ENCODE results near the gene PPP1R1A. TPM values are rescaled to one million over a fixed set of nuclear protein-coding genes. Genes with fewer than 3 reads are reported as not detected.

The PPP1R1A gene
- total RNA-seq, 1 donor from 2014 or later, result 10.8 TPM

DNA sequence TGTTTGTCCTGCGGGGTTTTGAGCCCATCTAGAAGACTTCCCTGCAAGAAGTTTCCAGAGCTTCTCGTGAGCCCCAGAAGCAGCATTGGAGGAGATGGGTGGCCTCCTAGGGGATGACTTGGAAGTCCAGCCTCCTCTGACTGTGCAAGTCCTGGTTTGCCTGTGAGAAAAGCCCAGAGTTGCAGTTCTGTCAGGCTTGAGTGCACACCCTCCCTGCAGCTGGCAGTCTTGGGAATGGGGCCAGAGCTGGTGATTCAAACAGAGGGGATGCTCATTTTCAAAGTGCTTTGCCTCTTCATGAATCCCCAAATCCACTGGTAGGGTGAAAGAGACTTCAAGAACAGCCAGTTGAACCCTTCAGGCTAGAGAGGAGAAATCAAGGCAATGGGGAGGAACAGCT is 3.9 kb upstream of the PPP1R1A start:
- DNase-seq (ENCODE audit: extremely low spot score in 2 of 2), result no peak
- H3K27ac ChIP-seq, result no peak overlapping the region
- H3K36me3 ChIP-seq, result no peaks in the 10 kb centered on the region
- no peak overlapping the region for H3K4me3 ChIP-seq
- intact Hi-C loops (cut with DNase I), result no loop called here
- peaks cover 16% of the 10 kb centered on the region for H3K4me1 ChIP-seq
- H3K27me3 ChIP-seq, result no peaks in the 10 kb centered on the region
- H3K9me3 ChIP-seq, result no peaks in the 10 kb centered on the region
- TF ChIP-seq POLR2A (IDR thresholded peaks at IDR 0.05) (no peak), POLR2AphosphoS5 (IDR thresholded peaks at IDR 0.05; ENCODE audit: insufficient read depth in 1 of 2, low read depth in 1 of 2) (no peak)
- TF ChIP-seq, protein P1, sequence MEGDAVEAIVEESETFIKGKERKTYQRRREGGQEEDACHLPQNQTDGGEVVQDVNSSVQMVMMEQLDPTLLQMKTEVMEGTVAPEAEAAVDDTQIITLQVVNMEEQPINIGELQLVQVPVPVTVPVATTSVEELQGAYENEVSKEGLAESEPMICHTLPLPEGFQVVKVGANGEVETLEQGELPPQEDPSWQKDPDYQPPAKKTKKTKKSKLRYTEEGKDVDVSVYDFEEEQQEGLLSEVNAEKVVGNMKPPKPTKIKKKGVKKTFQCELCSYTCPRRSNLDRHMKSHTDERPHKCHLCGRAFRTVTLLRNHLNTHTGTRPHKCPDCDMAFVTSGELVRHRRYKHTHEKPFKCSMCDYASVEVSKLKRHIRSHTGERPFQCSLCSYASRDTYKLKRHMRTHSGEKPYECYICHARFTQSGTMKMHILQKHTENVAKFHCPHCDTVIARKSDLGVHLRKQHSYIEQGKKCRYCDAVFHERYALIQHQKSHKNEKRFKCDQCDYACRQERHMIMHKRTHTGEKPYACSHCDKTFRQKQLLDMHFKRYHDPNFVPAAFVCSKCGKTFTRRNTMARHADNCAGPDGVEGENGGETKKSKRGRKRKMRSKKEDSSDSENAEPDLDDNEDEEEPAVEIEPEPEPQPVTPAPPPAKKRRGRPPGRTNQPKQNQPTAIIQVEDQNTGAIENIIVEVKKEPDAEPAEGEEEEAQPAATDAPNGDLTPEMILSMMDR (IDR thresholded peaks at IDR 0.05), result no peak

DNA sequence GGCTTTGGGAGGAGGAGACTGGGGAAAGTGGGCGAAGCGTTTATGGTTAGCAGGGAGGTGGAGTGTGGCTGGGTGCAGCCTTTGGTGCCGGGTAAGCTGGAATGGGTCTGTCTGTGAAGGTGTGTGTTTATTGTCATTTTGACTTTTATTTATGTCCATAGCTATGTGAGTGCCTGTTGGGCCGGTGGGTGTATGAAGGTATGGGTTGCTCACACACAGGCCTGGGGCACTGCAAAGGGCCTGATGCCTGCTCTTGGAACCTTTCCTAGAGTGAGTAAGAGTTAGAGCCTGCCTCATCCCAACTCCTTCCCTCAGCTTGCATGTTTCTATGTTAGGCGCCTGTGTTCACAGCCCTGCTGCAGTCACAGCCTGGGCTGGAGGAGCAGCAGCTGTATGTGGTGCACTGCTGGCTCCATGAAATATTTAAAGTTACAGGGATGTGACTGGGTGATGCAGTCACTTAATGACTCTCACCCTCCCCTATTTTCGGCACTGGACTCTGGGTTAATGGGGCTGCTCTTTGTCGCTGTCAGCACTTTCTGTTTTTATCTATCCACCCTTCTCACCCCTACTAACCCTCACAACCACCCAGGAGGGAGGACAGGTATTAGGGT is 2.6 kb upstream of the PPP1R1A start:
- TF ChIP-seq, protein P1 (IDR thresholded peaks at IDR 0.05), result no peak
- no peak for TF ChIP-seq POLR2A (IDR thresholded peaks at IDR 0.05)
- no peak for TF ChIP-seq POLR2AphosphoS5 (IDR thresholded peaks at IDR 0.05; ENCODE audit: insufficient read depth in 1 of 2, low read depth in 1 of 2)
- no peaks in the 10 kb centered on the region for H3K9me3 ChIP-seq
- no peak overlapping the region for H3K27ac ChIP-seq
- intact Hi-C loops (cut with DNase I), result no loop called here
- no peak overlapping the region for H3K4me3 ChIP-seq
- H3K4me1 ChIP-seq, result peaks cover 16% of the 10 kb centered on the region
- no peaks in the 10 kb centered on the region for H3K36me3 ChIP-seq
- no peaks in the 10 kb centered on the region for H3K27me3 ChIP-seq
- no peak for DNase-seq (ENCODE audit: extremely low spot score in 2 of 2)

DNA sequence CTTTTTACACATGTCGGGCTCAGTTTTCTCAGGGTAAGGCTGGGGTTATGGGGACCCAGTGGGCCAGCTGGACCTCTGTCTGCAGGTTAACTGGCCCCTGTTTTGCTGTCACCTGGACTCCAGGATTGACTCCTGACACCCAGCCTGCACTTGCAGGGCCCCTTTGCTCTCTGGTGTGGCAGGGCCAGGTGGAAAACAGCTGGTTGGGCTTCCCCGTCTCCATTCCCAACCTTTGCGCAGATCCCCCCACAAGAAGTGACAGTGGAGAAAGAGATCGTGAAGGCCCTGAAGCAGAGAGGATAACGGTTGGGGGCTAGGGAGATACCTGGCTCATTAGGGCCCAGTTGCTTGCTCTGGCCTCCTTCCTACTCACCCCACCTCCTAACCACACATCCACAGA is 1.5 kb upstream of the PPP1R1A start:
- H3K4me3 ChIP-seq, result no peak overlapping the region
- H3K9me3 ChIP-seq, result no peaks in the 10 kb centered on the region
- intact Hi-C loops (cut with DNase I), result no loop called here
- H3K27ac ChIP-seq, result no peak overlapping the region
- H3K4me1 ChIP-seq, result peaks cover 16% of the 10 kb centered on the region
- DNase-seq (ENCODE audit: extremely low spot score in 2 of 2), result no peak
- H3K27me3 ChIP-seq, result no peaks in the 10 kb centered on the region
- H3K36me3 ChIP-seq, result no peaks in the 10 kb centered on the region
- TF ChIP-seq, protein P1 (IDR thresholded peaks at IDR 0.05), result no peak
- TF ChIP-seq POLR2AphosphoS5 (IDR thresholded peaks at IDR 0.05; ENCODE audit: insufficient read depth in 1 of 2, low read depth in 1 of 2) (no peak), POLR2A (IDR thresholded peaks at IDR 0.05) (no peak)

DNA sequence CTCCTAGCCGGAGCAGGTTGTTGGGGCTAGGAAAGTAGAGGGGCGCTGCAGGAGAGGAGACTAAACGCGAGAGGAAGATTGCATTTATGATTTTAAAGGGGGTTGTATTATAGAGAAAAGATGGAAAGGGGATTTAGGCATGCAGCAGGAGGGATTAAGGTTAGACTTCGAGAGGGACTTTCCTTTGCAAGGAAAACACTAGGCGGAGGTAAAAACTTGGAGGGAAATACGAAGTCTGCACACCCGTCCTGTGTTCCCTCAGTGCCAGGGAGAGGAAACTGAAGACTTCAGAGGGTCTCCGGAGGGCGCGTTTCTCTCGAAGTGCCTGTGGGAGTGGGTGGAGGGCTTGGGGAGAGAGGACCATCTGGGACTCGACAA is 420 bp upstream of the PPP1R1A start:
- Histone ChIP-seq H3K4me1 (peaks cover 16% of the 10 kb centered on the region), H3K9me3 (no peaks in the 10 kb centered on the region), H3K4me3 (peak overlapping the region; percentile 44 to 61), H3K27me3 (no peaks in the 10 kb centered on the region), H3K36me3 (no peaks in the 10 kb centered on the region), H3K27ac (no peak overlapping the region)
- intact Hi-C loops (cut with DNase I), result no loop called here
- TF ChIP-seq, protein P1 (IDR thresholded peaks at IDR 0.05), result no peak
- no peak for TF ChIP-seq POLR2A (IDR thresholded peaks at IDR 0.05)
- no peak for TF ChIP-seq POLR2AphosphoS5 (IDR thresholded peaks at IDR 0.05; ENCODE audit: insufficient read depth in 1 of 2, low read depth in 1 of 2)
- DNase-seq (ENCODE audit: extremely low spot score in 2 of 2), result no peak

DNA sequence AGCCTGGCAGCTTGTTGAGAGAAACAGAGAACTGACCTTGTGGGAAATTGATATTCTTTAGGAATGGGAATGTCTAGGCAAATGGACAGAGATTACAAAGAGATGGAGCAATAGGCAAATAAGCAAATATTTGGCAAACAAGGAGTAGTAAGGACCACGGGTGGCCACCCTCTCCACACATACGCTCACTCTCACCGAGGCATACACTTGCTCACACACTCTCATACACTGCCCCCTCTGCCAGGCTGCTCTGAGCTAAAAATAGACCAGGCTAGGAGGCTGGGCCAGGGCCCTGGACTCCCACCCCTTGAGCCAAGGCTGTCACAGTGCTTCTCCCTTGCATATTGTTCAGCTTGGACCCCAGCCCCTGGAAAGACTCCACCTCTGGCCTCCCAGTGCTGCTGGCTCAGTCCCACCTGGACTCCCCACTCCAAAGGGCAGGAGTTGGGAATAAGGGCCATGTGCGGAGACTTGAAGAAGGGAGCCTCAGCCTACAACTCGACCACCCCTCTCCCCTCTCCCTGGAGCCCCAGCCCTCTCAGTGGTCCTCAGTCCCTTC is 1.1 kb downstream of the PPP1R1A start:
- no peak for TF ChIP-seq POLR2AphosphoS5 (IDR thresholded peaks at IDR 0.05; ENCODE audit: insufficient read depth in 1 of 2, low read depth in 1 of 2)
- no peak for TF ChIP-seq POLR2A (IDR thresholded peaks at IDR 0.05)
- TF ChIP-seq, protein P1 (IDR thresholded peaks at IDR 0.05), result no peak
- Histone ChIP-seq H3K27ac (no peak overlapping the region), H3K27me3 (no peaks in the 10 kb centered on the region), H3K4me3 (no peak overlapping the region), H3K4me1 (peaks cover 16% of the 10 kb centered on the region), H3K36me3 (no peaks in the 10 kb centered on the region), H3K9me3 (no peaks in the 10 kb centered on the region)
- DNase-seq (ENCODE audit: extremely low spot score in 2 of 2), result no peak
- intact Hi-C loops (cut with DNase I), result no loop called here
